H9 (cell line): Measurements from ENCODE around the gene NR4A2. TPM values are rescaled to one million over a fixed set of nuclear protein-coding genes. Genes with fewer than 3 reads are reported as not detected.

ENCODE experiments used
- DNase-seq: peaks from one replicate; pipeline ENCODE4 v3.0.0-alpha.2; 2017
- H2AFZ ChIP-seq: one replicate; pipeline ENCODE4 v1.6.1; 2013; ENCODE audit warnings: mild to moderate bottlenecking, low read length, control low read depth, moderate library complexity
- H2AK5ac ChIP-seq: 2 replicates; pipeline ENCODE4 v1.6.1; 2013; ENCODE audit warnings: low read length, control low read depth, mixed read lengths; ENCODE audit not compliant: insufficient read length
- H2BK120ac ChIP-seq: one replicate; pipeline ENCODE4 v1.6.1; 2013; ENCODE audit warnings: low read depth, mild to moderate bottlenecking, low read length, control low read depth, inconsistent platforms; ENCODE audit not compliant: poor library complexity, severe bottlenecking
- H2BK12ac ChIP-seq: 2 replicates; pipeline ENCODE4 v1.6.1; 2013; ENCODE audit warnings: low read length, control low read depth, mixed read lengths, low read depth; ENCODE audit not compliant: insufficient read length
- H2BK15ac ChIP-seq: 2 replicates; pipeline ENCODE4 v1.6.1; 2013; ENCODE audit warnings: low read depth, low read length, control low read depth
- H2BK20ac ChIP-seq: one replicate; pipeline ENCODE4 v1.6.1; 2013; ENCODE audit warnings: low read depth, mild to moderate bottlenecking, low read length, control low read depth, inconsistent platforms; ENCODE audit not compliant: poor library complexity, severe bottlenecking
- H2BK5ac ChIP-seq: 2 replicates; pipeline ENCODE4 v1.6.1; 2013; ENCODE audit warnings: low read length, control low read depth, mixed read lengths; ENCODE audit not compliant: insufficient read length
- H3K14ac ChIP-seq: 2 replicates; pipeline ENCODE4 v1.6.1; 2013; ENCODE audit warnings: low read length, control low read depth; ENCODE audit not compliant: insufficient read depth
- H3K18ac ChIP-seq: 2 replicates; pipeline ENCODE4 v1.6.1; 2013; ENCODE audit warnings: low read depth, mild to moderate bottlenecking, mixed read lengths, low read length, control low read depth; ENCODE audit not compliant: insufficient read length
- H3K23ac ChIP-seq: 2 replicates; pipeline ENCODE4 v1.6.1; 2013; ENCODE audit warnings: low read length, control low read depth, mixed read lengths, low read depth; ENCODE audit not compliant: insufficient read length
- H3K23me2 ChIP-seq: 2 replicates; pipeline ENCODE4 v1.6.1; 2013; ENCODE audit warnings: low read depth, mild to moderate bottlenecking, mixed read lengths, low read length, control low read depth; ENCODE audit not compliant: insufficient read length, poor library complexity, severe bottlenecking
- H3K27ac ChIP-seq: 2 replicates; pipeline ENCODE4 v1.5.1; 2013; ENCODE audit warnings: low read length, control low read depth, mixed read lengths, low read depth; ENCODE audit not compliant: insufficient read length
- H3K27me3 ChIP-seq: 2 replicates; pipeline ENCODE4 v1.6.1; 2013; ENCODE audit warnings: low read length, control low read depth, inconsistent platforms; ENCODE audit not compliant: insufficient read depth
- H3K4ac ChIP-seq: 2 replicates; pipeline ENCODE4 v1.6.1; 2013; ENCODE audit warnings: low read depth, mild to moderate bottlenecking, control low read depth, inconsistent platforms, low read length, moderate library complexity
- H3K4me1 ChIP-seq: 2 replicates; pipeline ENCODE4 v1.6.1; 2013; ENCODE audit warnings: low read length, control low read depth, inconsistent platforms; ENCODE audit not compliant: insufficient read depth
- H3K4me2 ChIP-seq: 2 replicates; pipeline ENCODE4 v1.6.1; 2013; ENCODE audit warnings: low read length, control low read depth, mixed read lengths; ENCODE audit not compliant: insufficient read length, insufficient read depth
- H3K56ac ChIP-seq: 2 replicates; pipeline ENCODE4 v1.6.1; 2013; ENCODE audit warnings: low read depth, mild to moderate bottlenecking, mixed read lengths, low read length, control low read depth; ENCODE audit not compliant: insufficient read length
- H3K79me1 ChIP-seq: 2 replicates; pipeline ENCODE4 v1.6.1; 2013; ENCODE audit warnings: low read depth, mild to moderate bottlenecking, moderate library complexity, low read length, control low read depth, inconsistent platforms; ENCODE audit not compliant: insufficient read depth, poor library complexity, severe bottlenecking
- H3K79me2 ChIP-seq: 2 replicates; pipeline ENCODE4 v1.6.1; 2013; ENCODE audit warnings: low read length, control low read depth, inconsistent platforms; ENCODE audit not compliant: insufficient read depth
- H3K9ac ChIP-seq: 2 replicates; pipeline ENCODE4 v1.6.1; 2013; ENCODE audit warnings: low read length, control low read depth, mixed read lengths; ENCODE audit not compliant: insufficient read length; ENCODE audit errors: extremely low read depth
- H3K9me3 ChIP-seq: one replicate; pipeline ENCODE4 v1.6.1; 2013; ENCODE audit warnings: low read depth, low read length, inconsistent platforms; ENCODE audit not compliant: control insufficient read depth
- H3T11ph ChIP-seq: one replicate; pipeline ENCODE4 v1.6.1; 2013; ENCODE audit warnings: mild to moderate bottlenecking, low read length, control low read depth, inconsistent platforms
- H4K20me1 ChIP-seq: one replicate; pipeline ENCODE4 v1.6.1; 2013; ENCODE audit not compliant: control insufficient read depth, insufficient read length, insufficient read depth
- H4K5ac ChIP-seq: 2 replicates; pipeline ENCODE4 v1.6.1; 2013; ENCODE audit warnings: low read depth, mild to moderate bottlenecking, mixed read lengths, low read length, control low read depth; ENCODE audit not compliant: insufficient read length
- H4K8ac ChIP-seq: replicated peaks from 2 replicates; pipeline ENCODE4 v1.6.1; 2013; ENCODE audit warnings: low read length, control low read depth, mixed read lengths, low read depth; ENCODE audit not compliant: insufficient read length
- H4K91ac ChIP-seq: 2 replicates; pipeline ENCODE4 v1.6.1; 2013; ENCODE audit warnings: low read depth, mild to moderate bottlenecking, moderate library complexity, mixed read lengths, low read length, control low read depth; ENCODE audit not compliant: insufficient read length
- H3K27ac Mint-ChIP-seq, 3 experiments: 2 replicates in 2 of 3; 3 replicates in 1 of 3; pipeline ENCODE4 v1.8.0; 2020 to 2021; ENCODE audit warnings: mixed read lengths in 3 of 3, mild to moderate bottlenecking in 1 of 3, moderate library complexity in 1 of 3
- H3K27me3 Mint-ChIP-seq: 2 replicates; pipeline ENCODE4 v1.8.0; 2021; ENCODE audit warnings: low read depth, mild to moderate bottlenecking, moderate library complexity, mixed read lengths
- H3K36me3 Mint-ChIP-seq, 3 experiments: 2 replicates in 2 of 3; 3 replicates in 1 of 3; pipeline ENCODE4 v1.8.0; 2020 to 2021; ENCODE audit warnings: low read depth in 3 of 3, mixed read lengths in 3 of 3; ENCODE audit not compliant: insufficient read depth in 1 of 3
- H3K4me1 Mint-ChIP-seq, 2 experiments: 2 replicates each; pipeline ENCODE4 v1.8.0; 2020; ENCODE audit warnings: mixed read lengths in 2 of 2
- H3K4me3 Mint-ChIP-seq, 2 experiments: 2 replicates in 1 of 2; 3 replicates in 1 of 2; pipeline ENCODE4 v1.8.0; 2020 to 2021; ENCODE audit warnings: mild to moderate bottlenecking in 2 of 2, mixed read lengths in 2 of 2, moderate library complexity in 1 of 2
- H3K9me3 Mint-ChIP-seq, 2 experiments: 2 replicates in 1 of 2; 3 replicates in 1 of 2; pipeline ENCODE4 v1.8.0; 2020; ENCODE audit warnings: mild to moderate bottlenecking in 2 of 2, mixed read lengths in 2 of 2, moderate library complexity in 1 of 2
- WGBS: extraction: QIAGEN DNeasy Blood & Tissue Kit; methylation state at CpG from one replicate; pipeline ENCODE4 v1.1.7; 2013; ENCODE audit warnings: missing lambda C conversion rate, low lambda C conversion rate, mixed read lengths; ENCODE audit not compliant: insufficient read length; ENCODE audit errors: extremely low coverage; 5-methylcytosine and 5-hydroxymethylcytosine counted together
- total RNA-seq: library from RNA; stranded (reverse); gene quantifications from 2 replicates; pipeline ENCODE4 v1.2.1, GENCODE V29; 2021
- TF ChIP-seq, protein P1 (sequence below): fragments of 200-600 bp; sonication (generic); conservative IDR thresholded peaks from 3 replicates; pipeline ENCODE4 v1.8.0; 2021; ENCODE audit warnings: antibody characterized with exemption, mild to moderate bottlenecking

Gene NR4A2
- total RNA-seq, 1 experiment from 2014 or later: 2.0 TPM

- Histone ChIP-seq H3K9ac (peak overlapping the region; percentile 26), H2BK5ac (no peak overlapping the region), H3K27me3 (peaks cover 28% of the 10 kb centered on the region), H2BK120ac (no peak overlapping the region), H3K4ac (no peak overlapping the region), H3K23ac (no peak overlapping the region), H4K91ac (no peak overlapping the region), H2BK20ac (no peak overlapping the region), H3K79me1 (no peaks in the 10 kb centered on the region), H3K18ac (no peak overlapping the region), H3K27ac (no peak overlapping the region), H3K9me3 (no peaks in the 10 kb centered on the region), H3K56ac (no peak overlapping the region), H3K23me2 (peaks cover 36% of the 10 kb centered on the region), H3K4me2 (peak overlapping the region; percentile 98), H3K79me2 (no peaks in the 10 kb centered on the region), H4K5ac (no peak overlapping the region), H2AFZ (no peak overlapping the region), H4K8ac (no peak overlapping the region), H4K20me1 (no peaks in the 10 kb centered on the region), H3T11ph (no peak overlapping the region), H2BK15ac (no peak overlapping the region), H3K4me1 (no peaks in the 10 kb centered on the region; the same call in 1 of the 2 replicates), H3K14ac (no peak overlapping the region), H2BK12ac (no peak overlapping the region), H2AK5ac (no peak overlapping the region)
- TF ChIP-seq, protein P1, sequence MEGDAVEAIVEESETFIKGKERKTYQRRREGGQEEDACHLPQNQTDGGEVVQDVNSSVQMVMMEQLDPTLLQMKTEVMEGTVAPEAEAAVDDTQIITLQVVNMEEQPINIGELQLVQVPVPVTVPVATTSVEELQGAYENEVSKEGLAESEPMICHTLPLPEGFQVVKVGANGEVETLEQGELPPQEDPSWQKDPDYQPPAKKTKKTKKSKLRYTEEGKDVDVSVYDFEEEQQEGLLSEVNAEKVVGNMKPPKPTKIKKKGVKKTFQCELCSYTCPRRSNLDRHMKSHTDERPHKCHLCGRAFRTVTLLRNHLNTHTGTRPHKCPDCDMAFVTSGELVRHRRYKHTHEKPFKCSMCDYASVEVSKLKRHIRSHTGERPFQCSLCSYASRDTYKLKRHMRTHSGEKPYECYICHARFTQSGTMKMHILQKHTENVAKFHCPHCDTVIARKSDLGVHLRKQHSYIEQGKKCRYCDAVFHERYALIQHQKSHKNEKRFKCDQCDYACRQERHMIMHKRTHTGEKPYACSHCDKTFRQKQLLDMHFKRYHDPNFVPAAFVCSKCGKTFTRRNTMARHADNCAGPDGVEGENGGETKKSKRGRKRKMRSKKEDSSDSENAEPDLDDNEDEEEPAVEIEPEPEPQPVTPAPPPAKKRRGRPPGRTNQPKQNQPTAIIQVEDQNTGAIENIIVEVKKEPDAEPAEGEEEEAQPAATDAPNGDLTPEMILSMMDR: no peak
- WGBS: no CpG with 5 or more reads among the region's 48 CpGs
- DNase-seq: peak; percentile 70
- Mint-ChIP-seq H3K36me3 (peaks cover 0 to 5% (median 0%) of the 10 kb centered on the region in 3 experiments; a peak in 2 of 7 replicates), H3K4me1 (peaks cover 27 to 36% of the 10 kb centered on the region in 2 experiments), H3K9me3 (no peaks in the 10 kb centered on the region; a peak in 1 of 5 replicates), H3K27ac (peak overlapping the region in 2 of 3 experiments; percentile 40 to 90; a peak in 2 of 7 replicates), H3K27me3 (peaks cover 32% of the 10 kb centered on the region), H3K4me3 (peak overlapping the region; percentile 87 to 93)
Measured at GRCh38 chr2:156333951-156334495, 1.5 kb upstream of the NR4A2 start.
